Measurements from ENCODE around the gene HOXC13. TPM values are rescaled to one million over a fixed set of nuclear protein-coding genes. Genes with fewer than 3 reads are reported as not detected.

The HOXC13 gene
- total RNA-seq, 2 experiments from 2014 or later: 0.06 TPM; not detected in 1

DNA sequence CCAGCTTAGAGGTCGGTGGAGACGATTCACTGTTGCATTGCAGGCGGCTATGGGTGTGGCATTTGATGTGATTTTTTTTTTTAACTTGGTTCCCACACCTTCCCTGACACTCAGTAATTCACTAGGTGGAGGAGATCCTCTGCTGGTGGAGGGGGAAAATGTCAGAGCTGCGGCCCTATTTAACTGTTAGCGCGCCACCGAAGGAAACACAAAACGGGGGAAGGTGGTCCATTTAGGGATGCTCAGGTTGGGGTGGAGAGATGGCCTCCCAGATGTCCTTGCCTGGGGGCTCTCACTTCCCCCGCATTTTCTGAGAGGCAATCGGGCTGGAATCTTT is 11.8 kb downstream of the HOXC13 start:
- no peak overlapping the region for H3K27ac ChIP-seq (ENCODE audit: low read depth, low read length, poor library complexity, severe bottlenecking)
- H3K36me3 ChIP-seq (ENCODE audit: insufficient read depth, low read length): no peaks in the 10 kb centered on the region
- no TSS peak for BruUV-seq (replicated peaks)
- no peaks in the 10 kb centered on the region for H3K9me2 ChIP-seq (ENCODE audit: insufficient read depth, low read length)
- peak; percentile 17; the same call in 1 of the 2 replicates for TF ChIP-seq EZH2phosphoT487 (IDR thresholded peaks at IDR 0.05; ENCODE audit: borderline replicate concordance, low read depth, low read length)
- TF ChIP-seq, protein P1, sequence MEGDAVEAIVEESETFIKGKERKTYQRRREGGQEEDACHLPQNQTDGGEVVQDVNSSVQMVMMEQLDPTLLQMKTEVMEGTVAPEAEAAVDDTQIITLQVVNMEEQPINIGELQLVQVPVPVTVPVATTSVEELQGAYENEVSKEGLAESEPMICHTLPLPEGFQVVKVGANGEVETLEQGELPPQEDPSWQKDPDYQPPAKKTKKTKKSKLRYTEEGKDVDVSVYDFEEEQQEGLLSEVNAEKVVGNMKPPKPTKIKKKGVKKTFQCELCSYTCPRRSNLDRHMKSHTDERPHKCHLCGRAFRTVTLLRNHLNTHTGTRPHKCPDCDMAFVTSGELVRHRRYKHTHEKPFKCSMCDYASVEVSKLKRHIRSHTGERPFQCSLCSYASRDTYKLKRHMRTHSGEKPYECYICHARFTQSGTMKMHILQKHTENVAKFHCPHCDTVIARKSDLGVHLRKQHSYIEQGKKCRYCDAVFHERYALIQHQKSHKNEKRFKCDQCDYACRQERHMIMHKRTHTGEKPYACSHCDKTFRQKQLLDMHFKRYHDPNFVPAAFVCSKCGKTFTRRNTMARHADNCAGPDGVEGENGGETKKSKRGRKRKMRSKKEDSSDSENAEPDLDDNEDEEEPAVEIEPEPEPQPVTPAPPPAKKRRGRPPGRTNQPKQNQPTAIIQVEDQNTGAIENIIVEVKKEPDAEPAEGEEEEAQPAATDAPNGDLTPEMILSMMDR (conservative IDR thresholded peaks at IDR 0.05; ENCODE audit: low read length): peak; percentile 41
- DNase-seq (ENCODE audit: low spot score): peak; percentile 6
- no peaks in the 10 kb centered on the region for H3K4me1 ChIP-seq (ENCODE audit: insufficient read depth, low read length, poor library complexity, severe bottlenecking)
- no peak overlapping the region for H2AFZ ChIP-seq (ENCODE audit: low read length)
- intact Hi-C loops (cut with micrococcal nuclease; ENCODE audit: unreplicated experiment): no loop called here
- no peaks in the 10 kb centered on the region; the same call in 1 of the 2 replicates for H4K20me1 ChIP-seq (ENCODE audit: insufficient read depth, low read length)
- no peak overlapping the region for H3K4me2 ChIP-seq (ENCODE audit: low read length)
- ChIA-PET POLR2A (no interaction called here), CTCF (ENCODE audit: unreplicated experiment) (no interaction called here)
- no peaks in the 10 kb centered on the region for H3K79me2 ChIP-seq (ENCODE audit: insufficient read depth, low read depth, low read length)
- H3K9me3 ChIP-seq (ENCODE audit: low read length): no peaks in the 10 kb centered on the region
- H3K4me3 ChIP-seq (ENCODE audit: low read depth, low read length, poor library complexity, severe bottlenecking): no peak overlapping the region

DNA sequence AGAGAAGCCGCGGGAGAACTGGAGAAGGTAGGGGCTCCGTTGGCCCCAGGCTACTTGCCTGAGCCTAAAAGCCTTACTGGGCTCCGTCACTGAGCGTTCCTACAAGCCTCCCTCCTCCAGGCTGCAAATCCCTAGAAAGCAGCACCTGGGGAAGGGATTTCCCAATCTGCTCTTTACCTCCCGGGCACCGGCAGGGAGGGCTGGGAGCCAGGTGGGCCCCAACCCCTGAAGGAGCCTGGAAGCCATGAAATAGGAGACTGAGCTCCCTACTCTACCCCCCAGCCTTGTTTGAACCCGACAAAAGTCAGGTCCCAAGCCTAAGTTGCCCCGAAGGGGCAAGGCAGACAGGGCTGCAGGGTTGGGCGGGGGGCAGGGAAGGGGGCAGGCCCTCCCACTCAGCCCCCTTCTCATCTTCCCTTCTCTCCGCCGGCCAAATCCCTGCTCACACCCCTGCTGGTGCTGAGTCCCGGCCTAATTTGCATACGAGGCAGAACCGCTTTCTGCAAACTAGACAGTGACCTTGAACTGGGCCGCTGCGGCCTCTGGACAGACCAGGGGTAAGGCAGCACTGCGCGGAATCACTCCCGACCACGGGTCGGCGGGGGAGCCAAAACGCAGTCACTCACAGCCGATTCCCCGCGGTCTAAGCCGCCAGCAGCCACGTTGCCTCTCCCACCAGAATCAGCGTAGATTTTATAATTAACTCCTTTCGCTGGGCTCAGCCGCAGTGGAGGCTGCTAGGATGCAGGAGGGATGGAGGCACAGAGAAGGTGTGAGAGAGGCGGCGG is 12.4 kb downstream of the HOXC13 start:
- DNase-seq (ENCODE audit: low spot score): no peak
- Histone ChIP-seq H3K4me3 (ENCODE audit: low read depth, low read length, poor library complexity, severe bottlenecking) (no peak overlapping the region), H3K4me2 (ENCODE audit: low read length) (no peak overlapping the region), H2AFZ (ENCODE audit: low read length) (no peak overlapping the region), H3K4me1 (ENCODE audit: insufficient read depth, low read length, poor library complexity, severe bottlenecking) (no peaks in the 10 kb centered on the region), H3K27ac (ENCODE audit: low read depth, low read length, poor library complexity, severe bottlenecking) (no peak overlapping the region), H3K79me2 (ENCODE audit: insufficient read depth, low read depth, low read length) (no peaks in the 10 kb centered on the region), H3K9me2 (ENCODE audit: insufficient read depth, low read length) (no peaks in the 10 kb centered on the region), H3K9me3 (ENCODE audit: low read length) (no peaks in the 10 kb centered on the region), H3K36me3 (ENCODE audit: insufficient read depth, low read length) (no peaks in the 10 kb centered on the region), H4K20me1 (ENCODE audit: insufficient read depth, low read length) (no peaks in the 10 kb centered on the region; the same call in 1 of the 2 replicates)
- ChIA-PET CTCF (ENCODE audit: unreplicated experiment) (no interaction called here), POLR2A (no interaction called here)
- intact Hi-C loops (cut with micrococcal nuclease; ENCODE audit: unreplicated experiment): no loop called here
- no TSS peak for BruUV-seq (replicated peaks)
- TF ChIP-seq EZH2phosphoT487 (IDR thresholded peaks at IDR 0.05; ENCODE audit: borderline replicate concordance, low read depth, low read length): 0 out of 2 replicates have a peak, but pooled peaks have one; percentile 8
- TF ChIP-seq, protein P1 (conservative IDR thresholded peaks at IDR 0.05; ENCODE audit: low read length): no peak

DNA sequence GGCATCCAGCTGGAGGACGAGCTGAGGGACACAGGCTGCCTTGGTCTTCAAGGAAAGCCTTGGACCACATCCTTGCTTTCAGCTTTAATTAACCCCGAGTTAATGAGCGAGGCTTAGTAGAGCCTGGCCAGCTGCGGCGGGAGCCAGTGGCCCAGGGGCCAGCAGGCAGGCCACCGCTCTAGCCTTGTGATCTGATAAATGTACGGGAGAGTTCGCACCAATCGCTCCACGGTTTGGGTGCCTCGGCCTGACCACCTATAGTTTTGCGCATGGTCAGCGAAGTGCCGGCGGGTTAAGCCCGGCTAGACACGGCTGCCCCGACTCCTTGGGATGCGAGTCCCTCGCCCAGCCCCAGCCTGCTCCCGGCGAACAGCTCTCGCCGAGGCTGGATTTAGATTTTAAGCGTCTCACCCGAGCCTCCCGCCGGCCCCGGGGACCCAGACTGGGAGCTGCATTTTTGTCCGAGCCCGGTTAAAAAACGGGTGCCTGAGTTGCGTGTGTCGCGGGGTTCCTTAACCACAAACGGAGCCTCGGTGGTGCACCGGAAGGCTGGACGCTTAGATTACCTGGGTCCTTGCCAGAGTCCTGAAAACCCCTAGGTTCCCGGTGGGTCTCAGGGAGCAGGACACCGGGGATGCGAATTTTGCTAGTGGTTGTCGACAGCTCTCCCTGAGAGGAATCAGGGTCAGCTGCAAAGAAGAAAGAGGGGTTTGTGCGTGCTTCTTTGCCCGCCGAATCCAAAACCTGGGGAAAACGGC is 13.1 kb downstream of the HOXC13 start:
- Histone ChIP-seq H4K20me1 (ENCODE audit: insufficient read depth, low read length) (no peaks in the 10 kb centered on the region; the same call in 1 of the 2 replicates), H3K9me3 (ENCODE audit: low read length) (no peaks in the 10 kb centered on the region), H2AFZ (ENCODE audit: low read length) (no peak overlapping the region), H3K36me3 (ENCODE audit: insufficient read depth, low read length) (no peaks in the 10 kb centered on the region), H3K4me2 (ENCODE audit: low read length) (no peak overlapping the region), H3K4me3 (ENCODE audit: low read depth, low read length, poor library complexity, severe bottlenecking) (no peak overlapping the region), H3K9me2 (ENCODE audit: insufficient read depth, low read length) (no peaks in the 10 kb centered on the region), H3K4me1 (ENCODE audit: insufficient read depth, low read length, poor library complexity, severe bottlenecking) (peaks cover 2% of the 10 kb centered on the region), H3K27ac (ENCODE audit: low read depth, low read length, poor library complexity, severe bottlenecking) (no peak overlapping the region), H3K79me2 (ENCODE audit: insufficient read depth, low read depth, low read length) (no peaks in the 10 kb centered on the region)
- no peak for DNase-seq (ENCODE audit: low spot score)
- ChIA-PET CTCF (ENCODE audit: unreplicated experiment) (no interaction called here), POLR2A (no interaction called here)
- no TSS peak for BruUV-seq (replicated peaks)
- intact Hi-C loops (cut with micrococcal nuclease; ENCODE audit: unreplicated experiment): no loop called here
- TF ChIP-seq, protein P1 (conservative IDR thresholded peaks at IDR 0.05; ENCODE audit: low read length): no peak
- TF ChIP-seq EZH2phosphoT487 (IDR thresholded peaks at IDR 0.05; ENCODE audit: borderline replicate concordance, low read depth, low read length): peak; percentile 75; the same call in 1 of the 2 replicates
